K562 (cell line): ENCODE results near the gene XPO4. TPM values are rescaled to one million over a fixed set of nuclear protein-coding genes. Genes with fewer than 3 reads are reported as not detected.

Experiments used
- ATAC-seq: fragments of 200-7000 bp; cut with Tn5 transposase; 3 replicates; pipeline ENCODE4 v1.9.1; 2020; ENCODE audit warnings: moderate library complexity
- BruUV-seq: library from RNA; stranded (reverse); fragments of 400-500 nt; replicated peaks from 2 replicates; lab custom pipeline; 2021; lab: Mats Ljungman, UMichigan
- CTCF ChIA-PET: fragments of 300-600 bp; formaldehyde crosslinking; extraction: SDS; loops from one replicate; lab custom pipeline; 2021; ENCODE audit warnings: low intra/inter-chr PET ratio; lab: Yijun Ruan, JAX
- POLR2A ChIA-PET: fragments of 300-600, 350-650 bp; sonication (Branson Sonifier 250); formaldehyde crosslinking; extraction: SDS; loops from one replicate; lab custom pipeline; 2021; ENCODE audit warnings: antibody characterized with exemption, inconsistent platforms; lab: Yijun Ruan, JAX
- DNase-seq, 4 experiments: peaks; one replicate each; pipeline versions ENCODE4 v3.0.0 to v3.0.0-alpha.2; 2011 to 2018; ENCODE audit warnings: low spot score in 3 of 4, mixed read lengths in 3 of 4; ENCODE audit errors: extremely low read depth in 1 of 4
- FAIRE-seq: peaks from 2 replicates; lab custom pipeline; 2011; peaks lifted over from hg19 to GRCh38; lab: Jason Lieb, UNC
- H2AFZ ChIP-seq: 2 replicates; pipeline ENCODE4 v1.6.0; 2011; ENCODE audit warnings: low read depth, low read length, control low read depth, inconsistent platforms
- H3K27ac ChIP-seq: fragments of 200-600 bp; 3 replicates; pipeline ENCODE4 v1.8.0; 2011; ENCODE audit warnings: low read depth, mild to moderate bottlenecking, control low read depth, inconsistent platforms, low read length, moderate library complexity, mixed read lengths; ENCODE audit errors: extremely low read depth
- H3K27me3 ChIP-seq, 2 experiments: fragments of 300-600 bp in 1 of 2; 2 replicates in 1 of 2; 3 replicates in 1 of 2; pipeline versions ENCODE4 v1.6.0 to v1.8.0; 2011; ENCODE audit warnings: inconsistent platforms in 2 of 2, low read length in 2 of 2, mild to moderate bottlenecking in 1 of 2, mixed read lengths in 1 of 2, moderate library complexity in 1 of 2; ENCODE audit not compliant: control insufficient read depth in 2 of 2, insufficient read depth in 2 of 2
- H3K36me3 ChIP-seq: fragments of 300-600 bp; 3 replicates; pipeline ENCODE4 v1.8.0; 2011; ENCODE audit warnings: mild to moderate bottlenecking, low read length, inconsistent platforms; ENCODE audit not compliant: control insufficient read depth, insufficient read depth
- H3K4me1 ChIP-seq, 2 experiments: fragments of 200-600 bp in 1 of 2; replicated peaks in 1 of 2; 2 replicates in 1 of 2; 3 replicates in 1 of 2; pipeline versions ENCODE4 v1.5.1 to v1.8.0; 2011; ENCODE audit warnings: inconsistent platforms in 2 of 2, low read length in 2 of 2, mild to moderate bottlenecking in 1 of 2, mixed read lengths in 1 of 2, moderate library complexity in 1 of 2; ENCODE audit not compliant: control insufficient read depth in 2 of 2, insufficient read depth in 2 of 2
- H3K4me2 ChIP-seq: 2 replicates; pipeline ENCODE4 v1.6.1; 2011; ENCODE audit warnings: low read length, control low read depth, inconsistent platforms, mixed read lengths; ENCODE audit not compliant: insufficient read depth
- H3K4me3 ChIP-seq: fragments of 200-600 bp; sonication (generic), shearing (Covaris generic); 2 replicates; pipeline ENCODE4 v1.5.1; 2016; ENCODE audit warnings: control low read depth, inconsistent platforms
- H3K79me2 ChIP-seq: fragments of 200-600 bp; 3 replicates; pipeline ENCODE4 v1.8.0; 2011; ENCODE audit warnings: low read length, inconsistent platforms; ENCODE audit not compliant: control insufficient read depth, insufficient read depth
- H3K9ac ChIP-seq, 2 experiments: 2 replicates each; pipeline versions ENCODE4 v1.6.0 to v1.6.1; 2011; ENCODE audit warnings: low read depth in 2 of 2, low read length in 2 of 2, control low read depth in 1 of 2, inconsistent platforms in 1 of 2, mild to moderate bottlenecking in 1 of 2, mixed read lengths in 1 of 2; ENCODE audit not compliant: insufficient read depth in 1 of 2
- H3K9me1 ChIP-seq: one replicate; pipeline ENCODE4 v1.6.0; 2011; ENCODE audit warnings: inconsistent platforms, mild to moderate bottlenecking, low read length, moderate library complexity; ENCODE audit not compliant: control insufficient read depth, insufficient read depth
- H3K9me3 ChIP-seq: replicated peaks from 2 replicates; pipeline ENCODE4 v1.5.1; 2011; ENCODE audit warnings: low read depth, low read length, inconsistent platforms; ENCODE audit not compliant: control insufficient read depth, insufficient read depth
- H4K20me1 ChIP-seq: replicated peaks from 2 replicates; pipeline ENCODE4 v1.6.1; 2011; ENCODE audit warnings: low read length, inconsistent platforms, mixed read lengths; ENCODE audit not compliant: control insufficient read depth, insufficient read depth
- HLTF ChIP-seq: fragments of 450-650 bp; IDR thresholded peaks from 2 replicates; pipeline ENCODE4 v1.6.1; 2016
- KDM1A ChIP-seq, 2 experiments: fragments of 450-650 bp; IDR thresholded peaks; 2 replicates each; pipeline ENCODE4 v1.6.1; 2016; ENCODE audit warnings: mild to moderate bottlenecking in 2 of 2
- MCM5 ChIP-seq: fragments of 450-650 bp; IDR thresholded peaks from 2 replicates; pipeline ENCODE4 v1.6.1; 2016; ENCODE audit warnings: low read depth
- MED1 ChIP-seq: sonication (generic); formaldehyde crosslinking; IDR thresholded peaks from 2 replicates; pipeline ENCODE4 v1.8.1; 2023; ENCODE audit warnings: missing genetic modification reagents, borderline replicate concordance
- POLR3G ChIP-seq: IDR thresholded peaks from 2 replicates; pipeline ENCODE4 v1.6.1; 2011; ENCODE audit not compliant: insufficient read length, insufficient replicate concordance; ENCODE audit errors: extremely low read depth
- PYGO2 ChIP-seq: fragments of 450-650 bp; IDR thresholded peaks from 2 replicates; pipeline ENCODE4 v1.6.1; 2016; ENCODE audit warnings: mild to moderate bottlenecking, missing genetic modification characterization, moderate library complexity, missing compliant biosample characterization
- TBL1XR1 ChIP-seq, 2 experiments: IDR thresholded peaks; 2 replicates each; pipeline ENCODE4 v1.6.1; 2012; ENCODE audit warnings: improper control_type of control experiment in 2 of 2, low read length in 2 of 2, mild to moderate bottlenecking in 1 of 2
- XRCC4 ChIP-seq: IDR thresholded peaks from one replicate; pipeline ENCODE4 v1.6.1; 2011; ENCODE audit not compliant: insufficient read depth, insufficient read length; ENCODE audit errors: extremely low read depth
- ZKSCAN8 ChIP-seq: fragments of 200-800 bp; sonication (Bioruptor generic); IDR thresholded peaks from 2 replicates; pipeline ENCODE4 v1.6.1; 2016; ENCODE audit warnings: missing genetic modification characterization, missing compliant biosample characterization
- ZNF174 ChIP-seq: fragments of 250-450 bp; sonication (Bioruptor Pico); IDR thresholded peaks from 2 replicates; pipeline ENCODE4 v1.4.0; 2020; ENCODE audit warnings: mild to moderate bottlenecking
- WGBS: fragments of 100-300 bp; shearing (Covaris generic); methylation state at CpG from one replicate; pipeline ENCODE4 v1.1.6; 2016; ENCODE audit warnings: low coverage, mixed read lengths; ENCODE audit not compliant: insufficient coverage; ENCODE audit errors: missing lambda C conversion rate; 5-methylcytosine and 5-hydroxymethylcytosine counted together
- in situ Hi-C: fragments of 300-500 bp; cut with MboI; formaldehyde crosslinking; loops from 4 replicates; pipeline ENCODE4 v1.15.0; 2018; ENCODE audit warnings: inconsistent platforms, mixed read lengths
- intact Hi-C: fragments of 100-400 bp; cut with micrococcal nuclease; formaldehyde crosslinking; loops from 2 replicates; pipeline ENCODE4 v1.14.2; 2022
- polyA plus RNA-seq, 8 experiments: library from polyadenylated mRNA; depleted of rRNA in 4 of 8; stranded (reverse) in 5 of 8; unstranded in 3 of 8; fragments of >200 nt; fragmentation: Nextera tagmentation in 2 of 8; fragmentation: Illumina TruSeq in 1 of 8; extraction: Ambion mirVana in 2 of 8; extraction: Trizol in 1 of 8; gene quantifications; 2 replicates each; pipeline versions ENCODE4 v1.2.1 to v1.2.3, GENCODE V29; 2011 to 2014; ENCODE audit warnings: inconsistent platforms in 1 of 8, missing spikeins in 1 of 8
- total RNA-seq, 7 experiments: library from RNA; depleted of rRNA in 6 of 7; stranded (reverse); fragments of >200 nt in 6 of 7; fragmentation: Illumina TruSeq in 2 of 7; extraction: Trizol in 2 of 7; gene quantifications; 2 replicates each; pipeline versions ENCODE4 v1.2.1 to v1.2.3, GENCODE V29; 2011 to 2021; ENCODE audit warnings: low replicate concordance in 1 of 7
- TF ChIP-seq, protein P1 (sequence below): fragments of 450-650 bp; IDR thresholded peaks from 2 replicates; pipeline ENCODE4 v1.6.1; 2018; ENCODE audit not compliant: partially characterized antibody

The XPO4 gene
- total and polyA plus RNA-seq, 9 of the 15 experiments (the other 6 are each of a cell fraction or from before 2014, with no cell fraction given), result 5.5 to 25.1 (median 17.5) TPM

DNA sequence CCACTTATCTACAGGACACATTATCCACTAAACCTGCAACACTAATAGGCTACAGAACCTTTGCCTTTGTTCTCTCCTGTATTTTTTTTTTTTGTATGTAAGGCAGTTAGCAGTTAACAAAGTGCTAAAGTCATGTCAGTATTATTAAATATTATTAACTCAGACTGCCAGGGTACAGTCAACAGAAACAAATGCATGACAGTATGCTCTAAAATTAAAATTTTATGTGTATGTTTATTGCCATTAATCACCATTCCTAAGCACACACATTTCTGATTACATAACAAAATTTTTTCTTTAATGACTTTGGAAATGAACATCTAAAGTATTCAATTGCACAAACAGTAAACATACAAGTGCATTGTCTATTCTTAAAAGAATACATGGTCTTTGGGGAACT lies 41.7 kb downstream of the XPO4 start (continued):
- no peak for TF ChIP-seq ZNF174 (CRISPR knock-in tag)
- TF ChIP-seq POLR3G, result no peak

DNA sequence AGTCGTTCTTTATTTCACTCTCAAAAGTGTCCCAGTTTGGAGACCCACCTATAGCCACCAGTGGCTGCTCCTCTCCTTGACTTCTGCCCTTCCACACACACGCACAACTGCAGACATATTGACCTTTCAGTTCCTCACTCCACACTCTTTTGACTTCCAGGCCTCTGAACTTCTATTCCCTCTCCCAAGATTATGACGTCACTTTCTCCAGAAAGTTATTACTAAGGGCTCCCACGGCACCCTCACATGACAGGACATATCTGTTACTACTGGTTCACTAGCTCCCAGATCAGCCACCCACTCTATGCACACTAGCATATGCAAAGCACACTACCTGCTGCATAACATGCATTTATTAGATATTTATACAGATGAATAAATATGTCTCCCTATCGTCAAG lies 45.9 kb downstream of the XPO4 start:
- intact Hi-C loops (no loop called here), in situ Hi-C loops (no loop called here)
- no peaks in the 10 kb centered on the region for H3K9me1 ChIP-seq
- ChIA-PET POLR2A (no interaction called here), CTCF (no interaction called here)
- H3K27me3 ChIP-seq, result no peaks in the 10 kb centered on the region
- FAIRE-seq (no peak), DNase-seq (no peak), ATAC-seq (no peak)
- H3K36me3 ChIP-seq, result peaks cover 52% of the 10 kb centered on the region; the same call in 2 of the 3 replicates
- no peaks in the 10 kb centered on the region for H3K9me3 ChIP-seq
- no TSS peak for BruUV-seq
- 89% methylated on average over 5 of the region's 5 CpGs for WGBS
- H3K4me2 ChIP-seq, result no peak overlapping the region
- H4K20me1 ChIP-seq, result no peaks in the 10 kb centered on the region
- no peaks in the 10 kb centered on the region for H3K4me1 ChIP-seq
- H3K79me2 ChIP-seq, result peaks cover 4% of the 10 kb centered on the region; the same call in 2 of the 3 replicates
- H3K4me3 ChIP-seq, result no peak overlapping the region
- no peak overlapping the region for H3K9ac ChIP-seq
- no peak for TF ChIP-seq MED1 (CRISPR knock-in tag)
- H3K27ac ChIP-seq, result no peak overlapping the region
- no peak overlapping the region for H2AFZ ChIP-seq

DNA sequence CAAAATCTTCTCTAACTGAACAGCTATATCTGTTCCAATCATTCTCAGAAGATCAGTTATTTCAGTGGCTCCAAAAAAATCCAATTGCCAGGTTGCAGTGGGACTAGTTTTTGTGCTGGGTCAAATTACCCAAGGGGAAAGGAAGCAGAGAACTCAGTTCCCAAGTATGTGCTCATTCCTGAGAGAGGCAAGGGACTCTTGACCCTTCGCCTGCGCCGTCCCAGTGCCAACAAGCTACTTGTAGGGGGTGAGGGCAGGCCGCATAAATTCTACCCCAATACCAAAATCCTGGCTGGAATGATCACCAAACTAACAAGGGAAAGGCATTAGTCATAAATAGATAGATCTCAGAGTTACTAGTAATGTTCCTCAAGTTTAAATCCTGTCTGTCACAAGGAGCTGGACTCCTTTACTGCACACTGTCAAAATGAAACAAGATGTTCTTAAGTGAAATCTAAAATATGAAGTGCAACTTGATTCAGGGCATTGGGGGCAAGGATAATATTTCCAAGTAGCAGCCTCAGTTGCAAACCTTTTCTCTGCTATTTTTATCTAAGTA lies 50.6 kb downstream of the XPO4 start:
- POLR2A ChIA-PET, result interaction anchor here (1.0 kb wide), 1 partner anchor 9 kb away, joined by 3 read pairs; no protein-coding TSS in a partner anchor

More for the DNA sequence above, 50.6 kb downstream of the XPO4 start:
- no peak overlapping the region for H2AFZ ChIP-seq
- intact Hi-C loops (no loop called here), in situ Hi-C loops (no loop called here)
- no peaks in the 10 kb centered on the region for H4K20me1 ChIP-seq
- peaks cover 10% of the 10 kb centered on the region; the same call in 2 of the 3 replicates for H3K79me2 ChIP-seq
- no peak overlapping the region for H3K27ac ChIP-seq
- no peak overlapping the region for H3K4me2 ChIP-seq
- no peaks in the 10 kb centered on the region for H3K27me3 ChIP-seq
- no peak overlapping the region for H3K4me3 ChIP-seq
- CTCF ChIA-PET, result no interaction called here
- ATAC-seq (no peak), FAIRE-seq (no peak), DNase-seq (no peak)
- no peak overlapping the region for H3K9ac ChIP-seq
- no peaks in the 10 kb centered on the region for H3K9me1 ChIP-seq
- WGBS, result 84% methylated on average over 2 of the region's 4 CpGs
- peaks cover 35% of the 10 kb centered on the region; the same call in 2 of the 3 replicates for H3K36me3 ChIP-seq
- no peaks in the 10 kb centered on the region for H3K9me3 ChIP-seq
- TF ChIP-seq, protein P1, sequence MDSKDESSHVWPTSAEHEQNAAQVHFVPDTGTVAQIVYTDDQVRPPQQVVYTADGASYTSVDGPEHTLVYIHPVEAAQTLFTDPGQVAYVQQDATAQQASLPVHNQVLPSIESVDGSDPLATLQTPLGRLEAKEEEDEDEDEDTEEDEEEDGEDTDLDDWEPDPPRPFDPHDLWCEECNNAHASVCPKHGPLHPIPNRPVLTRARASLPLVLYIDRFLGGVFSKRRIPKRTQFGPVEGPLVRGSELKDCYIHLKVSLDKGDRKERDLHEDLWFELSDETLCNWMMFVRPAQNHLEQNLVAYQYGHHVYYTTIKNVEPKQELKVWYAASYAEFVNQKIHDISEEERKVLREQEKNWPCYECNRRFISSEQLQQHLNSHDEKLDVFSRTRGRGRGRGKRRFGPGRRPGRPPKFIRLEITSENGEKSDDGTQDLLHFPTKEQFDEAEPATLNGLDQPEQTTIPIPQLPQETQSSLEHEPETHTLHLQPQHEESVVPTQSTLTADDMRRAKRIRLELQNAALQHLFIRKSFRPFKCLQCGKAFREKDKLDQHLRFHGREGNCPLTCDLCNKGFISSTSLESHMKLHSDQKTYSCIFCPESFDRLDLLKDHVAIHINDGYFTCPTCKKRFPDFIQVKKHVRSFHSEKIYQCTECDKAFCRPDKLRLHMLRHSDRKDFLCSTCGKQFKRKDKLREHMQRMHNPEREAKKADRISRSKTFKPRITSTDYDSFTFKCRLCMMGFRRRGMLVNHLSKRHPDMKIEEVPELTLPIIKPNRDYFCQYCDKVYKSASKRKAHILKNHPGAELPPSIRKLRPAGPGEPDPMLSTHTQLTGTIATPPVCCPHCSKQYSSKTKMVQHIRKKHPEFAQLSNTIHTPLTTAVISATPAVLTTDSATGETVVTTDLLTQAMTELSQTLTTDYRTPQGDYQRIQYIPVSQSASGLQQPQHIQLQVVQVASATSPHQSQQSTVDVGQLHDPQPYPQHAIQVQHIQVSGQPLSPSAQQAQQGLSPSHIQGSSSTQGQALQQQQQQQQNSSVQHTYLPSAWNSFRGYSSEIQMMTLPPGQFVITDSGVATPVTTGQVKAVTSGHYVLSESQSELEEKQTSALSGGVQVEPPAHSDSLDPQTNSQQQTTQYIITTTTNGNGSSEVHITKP, result no peak
- no peak for TF ChIP-seq MCM5
- TF ChIP-seq TBL1XR1 (IDR thresholded peaks at IDR 0.05; ENCODE audit: low read length in 2 of 2), result no peak
- no peak for TF ChIP-seq KDM1A (IDR thresholded peaks at IDR 0.05)
- TF ChIP-seq XRCC4, result no peak
- TF ChIP-seq ZKSCAN8, result no peak
- TF ChIP-seq HLTF, result no peak
- no peak for TF ChIP-seq PYGO2 (tag)
- H3K4me1 ChIP-seq, result no peaks in the 10 kb centered on the region; a peak in 1 of 5 replicates
- BruUV-seq, result no TSS peak
